ENCODE data around the gene DGKH. TPM values are rescaled to one million over a fixed set of nuclear protein-coding genes. Genes with fewer than 3 reads are reported as not detected.

DGKH gene
- 11.4 and 12.3 TPM in 2 replicates for total RNA-seq

- DNase-seq (ENCODE audit: low read depth in 2 of 2): no peak
Measured at GRCh38 chr13:42048342-42048683, at the start of gene DGKH. TSS of gene DGKH (plus strand) at chr13:42048648. CDS start at chr13:42048774, 126 bp downstream.

- no peak for DNase-seq (ENCODE audit: low read depth in 2 of 2)
Measured at GRCh38 chr13:42000846-42001245, 47.6 kb upstream of the DGKH start.

- no peak for DNase-seq (ENCODE audit: low read depth in 2 of 2)
Measured at GRCh38 chr13:42001580-42001979, 46.9 kb upstream of the DGKH start.

- DNase-seq (ENCODE audit: low read depth in 2 of 2): no peak
Measured at GRCh38 chr13:42002066-42002465, 46.4 kb upstream of the DGKH start.

GRCh38 chr13:42007844-42008243, 40.6 kb upstream of the DGKH start:
- no peak for DNase-seq (ENCODE audit: low read depth in 2 of 2)

GRCh38 chr13:42009057-42009456, 39.4 kb upstream of the DGKH start:
- no peak for DNase-seq (ENCODE audit: low read depth in 2 of 2)

- DNase-seq (ENCODE audit: low read depth in 2 of 2): peak; percentile 21 to 35
Measured at GRCh38 chr13:42011601-42012350, 36.7 kb upstream of the DGKH start.

GRCh38 chr13:42014119-42014518, 34.3 kb upstream of the DGKH start:
- DNase-seq (ENCODE audit: low read depth in 2 of 2): no peak

- no peak for DNase-seq (ENCODE audit: low read depth in 2 of 2)
Measured at GRCh38 chr13:42017264-42017663, 31.2 kb upstream of the DGKH start.

GRCh38 chr13:42021851-42022250, 26.6 kb upstream of the DGKH start:
- DNase-seq (ENCODE audit: low read depth in 2 of 2): no peak

GRCh38 chr13:42022336-42022735, 26.1 kb upstream of the DGKH start:
- no peak for DNase-seq (ENCODE audit: low read depth in 2 of 2)

- DNase-seq (ENCODE audit: low read depth in 2 of 2): no peak
Measured at GRCh38 chr13:42022796-42023493, 25.5 kb upstream of the DGKH start.

GRCh38 chr13:42027286-42027685, 21.2 kb upstream of the DGKH start:
- DNase-seq (ENCODE audit: low read depth in 2 of 2): no peak

- DNase-seq (ENCODE audit: low read depth in 2 of 2): no peak
Measured at GRCh38 chr13:42028113-42028799, 20.2 kb upstream of the DGKH start.

- no peak for DNase-seq (ENCODE audit: low read depth in 2 of 2)
Measured at GRCh38 chr13:42035905-42036521, 12.4 kb upstream of the DGKH start.

GRCh38 chr13:42036711-42037110, 11.7 kb upstream of the DGKH start:
- no peak for DNase-seq (ENCODE audit: low read depth in 2 of 2)

GRCh38 chr13:42038661-42039456, 9.6 kb upstream of the DGKH start:
- DNase-seq (ENCODE audit: low read depth in 2 of 2): no peak

GRCh38 chr13:42039457-42039945, 8.9 kb upstream of the DGKH start:
- DNase-seq (ENCODE audit: low read depth in 2 of 2): peak in 1 of 2 donors; percentile 46

- peak; percentile 62 to 88 for DNase-seq (ENCODE audit: low read depth in 2 of 2)
Measured at GRCh38 chr13:42039946-42040729, 8.3 kb upstream of the DGKH start.

GRCh38 chr13:42040730-42041010, 7.8 kb upstream of the DGKH start:
- DNase-seq (ENCODE audit: low read depth in 2 of 2): no peak
